ENCODE data around the gene CEP152.

The CEP152 gene

GRCh38 chr15:48823706-48824105 is 12.8 kb upstream of the CEP152 start:
- no peak for TF ChIP-seq CTCF (IDR thresholded peaks at IDR 0.05; ENCODE audit: low read depth, low read length)
- no peaks in the 10 kb centered on the region for H3K9me3 ChIP-seq
- H3K4me1 ChIP-seq = no peaks in the 10 kb centered on the region
- no peak for DNase-seq
- no peaks in the 10 kb centered on the region for H3K36me3 ChIP-seq
- no peaks in the 10 kb centered on the region for H3K27me3 ChIP-seq
- no peak overlapping the region for H3K4me3 ChIP-seq (ENCODE audit: low read depth, low read length)

GRCh38 chr15:48823237-48823636 is 12.4 kb upstream of the CEP152 start:
- no peaks in the 10 kb centered on the region for H3K4me1 ChIP-seq
- H3K36me3 ChIP-seq = no peaks in the 10 kb centered on the region
- DNase-seq = no peak
- H3K4me3 ChIP-seq (ENCODE audit: low read depth, low read length) = no peak overlapping the region
- H3K9me3 ChIP-seq = no peaks in the 10 kb centered on the region
- TF ChIP-seq CTCF (IDR thresholded peaks at IDR 0.05; ENCODE audit: low read depth, low read length) = no peak
- H3K27me3 ChIP-seq = no peaks in the 10 kb centered on the region

- H3K27me3 ChIP-seq = no peaks in the 10 kb centered on the region
- H3K4me3 ChIP-seq (ENCODE audit: low read depth, low read length) = no peak overlapping the region
- no peaks in the 10 kb centered on the region for H3K4me1 ChIP-seq
- no peaks in the 10 kb centered on the region for H3K36me3 ChIP-seq
- no peak for TF ChIP-seq CTCF (IDR thresholded peaks at IDR 0.05; ENCODE audit: low read depth, low read length)
- DNase-seq = no peak
- no peaks in the 10 kb centered on the region for H3K9me3 ChIP-seq
Observed at GRCh38 chr15:48814286-48814685, 3.4 kb upstream of the CEP152 start.

GRCh38 chr15:48811325-48811958 is 573 bp upstream of the CEP152 start:
- Histone ChIP-seq H3K4me1 (0 out of 2 replicates have a peak, but pooled peaks cover 3% of the 10 kb centered on the region), H3K36me3 (no peaks in the 10 kb centered on the region), H3K27me3 (no peaks in the 10 kb centered on the region), H3K9me3 (no peaks in the 10 kb centered on the region), H3K4me3 (ENCODE audit: low read depth, low read length) (peak overlapping the region; percentile 95)
- peak; percentile 10 for DNase-seq
- TF ChIP-seq CTCF (IDR thresholded peaks at IDR 0.05; ENCODE audit: low read depth, low read length) = 0 out of 2 replicates have a peak, but pooled peaks have one; percentile 19

GRCh38 chr15:48806151-48806550 is 4.7 kb downstream of the CEP152 start:
- H3K27me3 ChIP-seq = no peaks in the 10 kb centered on the region
- H3K36me3 ChIP-seq = peaks cover 9% of the 10 kb centered on the region
- peak; percentile 83 for DNase-seq
- no peaks in the 10 kb centered on the region for H3K9me3 ChIP-seq
- TF ChIP-seq CTCF (IDR thresholded peaks at IDR 0.05; ENCODE audit: low read depth, low read length) = no peak
- peaks cover 18% of the 10 kb centered on the region for H3K4me1 ChIP-seq
- peak overlapping the region; percentile 46 for H3K4me3 ChIP-seq (ENCODE audit: low read depth, low read length)

- Histone ChIP-seq H3K27me3 (no peaks in the 10 kb centered on the region), H3K9me3 (no peaks in the 10 kb centered on the region), H3K36me3 (peaks cover 9% of the 10 kb centered on the region), H3K4me3 (ENCODE audit: low read depth, low read length) (peak overlapping the region; percentile 46), H3K4me1 (peaks cover 23% of the 10 kb centered on the region)
- no peak for TF ChIP-seq CTCF (IDR thresholded peaks at IDR 0.05; ENCODE audit: low read depth, low read length)
- no peak for DNase-seq
Observed at GRCh38 chr15:48805591-48805990, 5.3 kb downstream of the CEP152 start.

Measured in BE2C (cell line).